Inflammatory macrophage treated with lipopolysaccharide for 1 hour (primary cell): ENCODE data around the gene ALG1.
"Not testable (repeated sequence)": the region's sequence is repeated elsewhere in the genome, so short reads cannot be mapped to it uniquely, and the experiment has no call there.

ENCODE experiments used
- DNase-seq, 2 donors: peaks; one replicate each; pipeline ENCODE4 v3.0.0-alpha.2; 2020 to 2022

ALG1 gene

DNA sequence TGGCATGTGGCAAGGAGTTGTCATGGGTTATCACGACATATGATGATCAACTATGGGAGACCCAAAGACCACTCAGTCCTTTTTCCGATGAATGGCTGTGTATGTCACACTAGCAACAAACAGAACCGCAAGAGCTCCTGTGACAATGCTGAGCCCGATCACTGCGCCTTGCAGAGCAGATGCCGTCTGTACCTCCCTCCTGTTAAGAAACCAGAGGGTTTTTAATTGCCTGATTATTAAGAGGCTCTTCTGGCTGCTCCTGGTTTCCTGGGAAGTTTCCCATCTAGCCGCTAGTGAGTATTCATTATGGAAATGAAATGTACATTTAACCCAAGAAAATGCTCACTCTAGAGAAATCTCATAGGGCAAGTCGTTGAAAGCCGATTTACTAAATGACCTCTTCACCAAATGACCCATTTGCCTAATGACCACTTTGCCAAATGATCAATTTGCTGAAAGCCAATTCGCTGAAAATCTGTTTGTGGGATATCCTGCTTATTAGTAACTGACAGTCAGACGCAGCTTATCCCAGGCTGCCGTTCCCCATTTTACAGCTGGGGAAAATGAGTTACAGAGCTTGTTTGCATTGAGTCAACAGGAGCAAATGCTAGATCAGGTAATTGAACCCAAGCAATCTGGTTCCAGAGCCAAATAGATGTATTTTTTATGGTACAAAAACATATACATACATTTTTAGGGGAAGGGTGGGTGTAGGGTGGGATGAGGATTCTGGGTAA is 31.8 kb downstream of the ALG1 start:
- DNase-seq: not testable (repeated sequence)

DNA sequence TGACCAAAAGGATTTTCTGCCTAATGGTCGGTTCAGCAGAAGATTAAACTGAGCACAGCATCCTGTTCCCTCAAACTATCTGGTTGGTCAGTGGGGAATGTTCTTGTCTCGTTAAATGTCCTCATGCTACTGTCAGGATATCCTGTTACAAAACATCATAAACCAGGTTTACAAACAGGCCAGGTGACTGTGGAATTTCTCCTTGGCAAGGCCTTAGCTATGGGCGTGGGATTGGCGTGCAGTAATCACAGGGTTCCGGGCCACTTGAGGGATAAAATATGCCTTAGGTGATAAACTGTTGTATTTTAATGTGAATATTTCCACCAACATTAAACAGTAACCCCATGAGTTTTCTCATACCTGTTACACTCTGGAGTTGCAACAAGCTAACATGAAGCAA is 33.4 kb downstream of the ALG1 start:
- DNase-seq: not testable (repeated sequence)

DNA sequence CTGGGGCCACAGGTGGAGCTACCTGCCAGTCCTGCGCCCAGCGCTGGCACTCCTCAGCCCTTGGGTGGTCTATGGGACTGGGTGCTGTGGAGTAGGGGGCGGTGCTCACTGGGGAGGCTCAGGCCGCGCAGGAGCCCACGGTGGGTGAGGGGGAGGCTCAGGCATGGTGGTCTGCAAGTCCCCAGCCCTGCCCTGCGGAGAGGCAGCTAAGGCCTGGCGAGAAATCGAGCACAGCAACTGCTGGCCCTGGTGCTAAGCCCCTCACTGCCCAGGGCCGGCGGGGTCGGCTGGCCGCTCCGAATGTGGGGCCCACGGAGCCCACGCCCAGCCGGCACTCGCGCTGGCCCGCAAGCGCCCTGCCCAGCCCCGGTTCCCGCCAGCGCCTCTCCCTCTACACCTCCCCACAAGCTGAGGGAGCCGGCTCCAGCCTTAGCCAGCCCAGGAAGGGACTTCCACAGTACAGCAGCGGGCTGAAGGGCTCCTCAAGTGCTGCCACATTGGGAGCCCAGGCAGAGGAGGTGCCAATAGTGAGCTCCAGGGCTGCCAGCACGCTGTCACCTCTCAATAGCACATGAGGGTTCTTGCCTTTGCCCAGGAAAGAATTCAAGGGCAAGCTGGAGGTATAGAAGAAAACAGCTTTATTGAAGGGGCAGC is 37.0 kb downstream of the ALG1 start:
- no peak for DNase-seq

DNA sequence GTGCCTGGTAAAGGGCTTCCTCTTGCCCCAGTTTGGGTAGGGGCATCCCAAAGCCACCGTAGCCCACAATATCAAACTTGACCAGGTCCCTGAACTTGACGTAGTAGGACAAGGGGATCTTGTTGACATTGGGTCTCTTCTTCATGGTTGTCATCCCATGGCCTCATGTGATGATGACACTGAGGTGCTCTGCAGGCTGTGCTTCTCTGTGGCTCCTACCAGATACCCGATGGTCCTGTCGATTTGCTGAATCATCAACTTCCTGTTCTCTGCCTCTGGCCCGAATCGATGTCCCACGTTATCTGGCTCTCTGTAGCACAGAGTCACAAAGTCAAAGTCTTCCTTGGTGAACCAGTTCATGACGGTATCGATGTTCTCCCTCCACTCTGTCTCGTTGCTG is 39.3 kb downstream of the ALG1 start:
- not testable (repeated sequence) for DNase-seq

DNA sequence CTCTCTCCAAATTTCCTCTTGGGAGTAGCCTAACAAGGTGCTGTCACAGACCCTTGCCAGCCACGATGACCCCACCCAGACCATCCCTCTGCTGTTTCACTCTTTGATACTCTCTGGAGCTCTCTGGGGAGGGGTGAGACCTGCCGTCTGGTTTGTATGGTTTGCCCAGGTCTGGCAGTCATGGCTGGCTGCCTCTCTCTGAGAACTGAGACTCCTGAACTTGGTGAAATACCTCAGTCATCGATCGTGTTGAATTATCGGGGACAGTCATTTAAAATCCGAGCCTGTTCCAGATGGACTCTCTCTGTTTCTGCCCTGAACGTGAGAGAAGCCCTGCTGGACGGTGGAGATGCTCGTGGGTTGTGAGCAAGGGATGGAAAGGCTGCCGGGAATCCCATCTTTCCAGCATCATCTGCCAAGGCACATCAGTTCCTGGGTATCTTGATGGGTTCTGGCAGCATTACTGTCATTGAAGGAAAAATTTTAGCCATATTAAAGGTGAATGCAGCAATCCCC is 45.2 kb downstream of the ALG1 start:
- not testable (repeated sequence) for DNase-seq

DNA sequence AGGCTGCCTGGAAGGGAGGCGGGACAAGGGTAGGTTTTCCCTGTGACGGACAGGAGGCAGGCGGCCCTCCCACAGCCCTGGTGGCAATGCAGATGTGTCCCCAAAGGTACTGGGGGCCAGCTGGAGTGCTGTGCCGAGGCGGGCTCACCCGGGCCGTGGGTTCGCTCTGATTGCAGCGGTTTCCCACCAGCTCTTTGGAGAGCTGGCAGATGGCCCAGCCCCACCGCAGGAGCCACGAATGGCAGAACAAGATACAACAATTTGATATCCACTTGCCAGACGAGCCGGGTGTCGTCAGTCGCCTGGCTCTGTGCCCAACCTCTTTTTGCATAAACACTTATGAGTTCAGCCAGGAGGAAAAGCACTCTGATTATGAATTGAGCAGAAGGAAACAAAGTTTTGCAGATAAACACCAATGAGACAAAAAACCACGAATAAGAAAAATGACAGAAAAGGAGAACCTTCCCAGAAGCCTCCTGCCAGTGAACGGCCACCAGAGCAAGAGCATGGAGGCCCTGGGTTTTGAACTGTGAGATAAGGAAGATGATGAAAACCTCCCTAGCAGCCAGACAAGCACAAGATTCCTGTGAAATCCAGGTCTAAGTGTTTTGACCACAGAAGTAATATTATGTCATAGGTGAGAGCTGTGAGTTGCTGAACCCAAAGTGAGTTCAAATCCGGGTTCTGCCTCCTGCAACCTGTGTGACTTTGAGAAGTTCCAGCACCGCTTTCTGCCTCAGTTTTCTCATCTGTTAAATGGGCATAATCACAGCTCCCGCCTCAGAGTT is 45.9 kb downstream of the ALG1 start:
- not testable (repeated sequence) for DNase-seq

DNA sequence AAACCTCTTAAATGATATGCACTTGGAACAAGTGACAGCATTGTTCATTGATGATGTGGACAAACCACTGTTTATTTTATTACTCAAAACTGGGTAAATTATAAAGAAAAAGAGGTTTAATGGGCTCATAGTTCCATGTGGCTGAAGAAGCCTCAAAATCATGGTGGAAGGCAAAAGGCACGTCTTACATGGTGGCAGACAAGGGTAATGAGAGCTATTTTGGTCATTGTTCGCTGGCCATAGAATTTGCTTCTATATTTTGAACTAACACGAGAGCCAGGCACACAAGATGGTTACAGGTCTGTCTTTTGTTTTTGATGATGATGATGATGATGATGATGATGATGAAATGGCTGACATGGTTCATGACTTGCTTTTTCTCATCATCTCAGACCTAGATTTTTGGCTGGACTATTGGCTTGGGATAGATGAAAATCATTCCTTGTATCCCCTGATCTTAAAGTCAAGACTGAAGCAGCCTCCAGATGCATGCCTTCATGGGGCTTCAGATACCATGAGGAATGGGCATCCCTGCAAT is 59.9 kb downstream of the ALG1 start:
- DNase-seq: not testable (repeated sequence)

DNA sequence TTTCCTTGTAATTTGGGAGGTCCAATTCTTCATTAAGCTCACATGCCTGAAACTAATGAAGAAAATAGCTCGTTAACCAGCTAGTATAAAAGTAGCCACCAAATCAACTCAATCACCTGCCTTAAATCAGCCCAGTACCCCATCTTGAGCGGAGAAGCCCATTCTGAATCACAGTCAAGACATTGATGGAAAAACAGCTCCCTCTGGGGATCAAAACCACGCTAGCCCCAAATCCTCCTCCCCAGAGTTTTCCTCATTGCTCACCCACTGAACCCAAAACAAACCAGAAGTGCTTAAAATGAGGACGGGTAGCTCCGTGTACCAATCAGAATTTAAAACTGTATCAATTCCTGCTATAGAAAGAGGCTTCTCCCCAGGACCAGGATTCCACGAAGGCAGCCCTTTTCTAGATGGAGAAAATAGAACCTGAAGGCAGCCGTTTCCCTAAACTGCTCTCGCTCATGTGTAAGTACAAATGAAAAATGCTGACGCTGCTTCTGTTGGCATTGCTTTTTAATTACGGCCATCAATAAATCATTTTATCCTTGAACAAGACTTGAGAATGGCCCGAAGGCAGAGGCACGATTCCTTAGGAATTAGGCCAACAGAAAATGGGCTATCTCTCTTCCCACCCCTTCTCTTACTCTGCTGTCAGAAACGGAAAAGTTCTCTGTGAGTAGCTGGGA is 61.4 kb downstream of the ALG1 start:
- DNase-seq: not testable (repeated sequence)

DNA sequence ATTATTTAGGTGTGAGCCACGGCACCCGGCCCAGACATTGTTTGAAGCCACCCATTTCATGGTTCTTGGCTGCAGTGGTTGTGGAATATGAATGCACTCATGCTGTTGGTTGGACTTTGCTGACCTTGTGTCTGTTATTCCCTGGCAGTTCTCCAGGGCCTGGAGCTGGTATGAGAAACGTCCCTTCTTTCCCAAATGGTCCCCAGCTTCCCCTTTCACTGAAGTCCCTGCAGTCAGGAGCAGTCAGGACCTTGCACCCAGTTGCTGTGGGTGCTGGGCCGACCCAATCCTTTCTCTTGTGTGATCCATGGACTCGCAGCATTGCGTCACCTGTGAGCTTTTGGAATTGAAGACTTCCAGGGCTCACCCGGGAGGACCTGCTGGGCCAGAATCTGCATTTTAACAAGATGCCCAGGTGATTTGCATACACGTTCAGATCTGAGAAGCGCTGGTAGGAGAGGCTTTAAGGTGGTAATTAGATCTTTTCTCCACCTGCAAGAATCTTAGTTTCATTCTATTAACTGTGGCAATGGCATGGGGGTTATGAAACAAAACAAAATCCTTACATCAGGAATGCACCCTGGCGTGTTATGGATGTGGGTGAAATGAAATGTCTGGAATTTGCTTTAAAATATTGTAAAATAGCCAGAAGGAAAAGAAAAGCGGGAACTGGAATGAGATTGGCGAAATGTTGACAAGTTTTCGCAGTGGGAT is 63.3 kb downstream of the ALG1 start:
- DNase-seq: not testable (repeated sequence)
